ENCODE results near the gene STMN1.

Gene STMN1

DNA sequence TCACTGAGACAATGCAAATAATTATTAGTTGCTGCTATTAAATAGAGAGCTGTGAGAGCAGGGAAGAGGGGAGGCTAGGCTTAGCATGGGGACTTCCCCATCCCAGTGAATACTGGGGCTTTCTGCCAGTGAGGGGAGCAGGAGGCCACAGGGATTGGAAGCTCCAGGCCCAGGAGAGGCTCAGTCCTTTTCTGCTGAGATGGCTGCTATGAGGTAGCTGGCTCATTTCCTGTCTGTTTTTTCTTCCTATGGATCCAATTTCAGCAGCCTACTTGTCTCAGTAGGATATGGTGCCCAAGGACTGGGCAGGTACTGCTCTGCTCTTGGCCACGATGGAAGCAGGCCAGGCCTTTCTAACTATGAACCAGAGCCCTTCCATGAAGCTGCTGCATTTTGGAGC, 10.0 kb downstream of the STMN1 start:
- peaks cover 13% of the 10 kb centered on the region for H3K4me1 ChIP-seq (ENCODE audit: control insufficient read depth, low read depth, low read length)
- H2BK15ac ChIP-seq (replicated peaks; ENCODE audit: low read depth), result no peak overlapping the region
- H3K4ac ChIP-seq (ENCODE audit: low read depth, low read length), result no peak overlapping the region
- no peak overlapping the region for H3K23ac ChIP-seq (ENCODE audit: low read length)
- no peak overlapping the region for H4K5ac ChIP-seq (ENCODE audit: low read length)
- H2AK5ac ChIP-seq (ENCODE audit: low read length), result no peak overlapping the region
- H3K79me1 ChIP-seq (ENCODE audit: low read length), result peaks cover 8% of the 10 kb centered on the region
- peaks cover 1% of the 10 kb centered on the region for H3K79me2 ChIP-seq (ENCODE audit: control insufficient read depth, insufficient read depth, low read length)
- H3K9ac ChIP-seq (ENCODE audit: low read length), result peak overlapping the region; percentile 35
- peak overlapping the region; percentile 62 for H3K56ac ChIP-seq (ENCODE audit: low read length)
- DNase-seq, result no peak
- no peak overlapping the region for H3K4me3 ChIP-seq (ENCODE audit: low read length)
- H4K8ac ChIP-seq (ENCODE audit: low read depth, low read length), result no peak overlapping the region
- no CpG with 5 or more reads among the region's 1 CpG for WGBS (ENCODE audit: extremely low coverage, insufficient coverage, low lambda C conversion rate)
- H2BK120ac ChIP-seq (ENCODE audit: low read depth, low read length), result no peak overlapping the region
- no peak overlapping the region for H3K4me2 ChIP-seq (ENCODE audit: low read length)
- no peak overlapping the region for H2BK5ac ChIP-seq (ENCODE audit: low read length)
- H3K36me3 ChIP-seq (ENCODE audit: control insufficient read depth, insufficient read depth, low read length), result peaks cover 11% of the 10 kb centered on the region
- H3K27ac ChIP-seq (ENCODE audit: low read depth, low read length), result peak overlapping the region; percentile 38
- no peaks in the 10 kb centered on the region for H3K27me3 ChIP-seq (ENCODE audit: insufficient read depth, low read length, poor library complexity)
- H3K18ac ChIP-seq (ENCODE audit: low read length), result no peak overlapping the region

GRCh38 chr1:25895365-25895990, 10.7 kb downstream of the STMN1 start:
- WGBS (ENCODE audit: extremely low coverage, insufficient coverage, low lambda C conversion rate), result no CpG with 5 or more reads among the region's 12 CpGs
- H2BK5ac ChIP-seq (ENCODE audit: low read length), result no peak overlapping the region
- H3K27me3 ChIP-seq (ENCODE audit: insufficient read depth, low read length, poor library complexity), result no peaks in the 10 kb centered on the region
- H3K36me3 ChIP-seq (ENCODE audit: control insufficient read depth, insufficient read depth, low read length), result peaks cover 8% of the 10 kb centered on the region
- H3K23ac ChIP-seq (ENCODE audit: low read length), result no peak overlapping the region
- peak overlapping the region; percentile 1 for H3K56ac ChIP-seq (ENCODE audit: low read length)
- no peak overlapping the region for H3K18ac ChIP-seq (ENCODE audit: low read length)
- DNase-seq, result peak; percentile 94
- no peak overlapping the region for H2BK15ac ChIP-seq (replicated peaks; ENCODE audit: low read depth)
- no peak overlapping the region for H2BK120ac ChIP-seq (ENCODE audit: low read depth, low read length)
- H3K4ac ChIP-seq (ENCODE audit: low read depth, low read length), result no peak overlapping the region
- no peak overlapping the region for H3K4me3 ChIP-seq (ENCODE audit: low read length)
- H2AK5ac ChIP-seq (ENCODE audit: low read length), result no peak overlapping the region
- H3K79me1 ChIP-seq (ENCODE audit: low read length), result peaks cover 6% of the 10 kb centered on the region
- H3K9ac ChIP-seq (ENCODE audit: low read length), result peak overlapping the region; percentile 4
- H4K5ac ChIP-seq (ENCODE audit: low read length), result no peak overlapping the region
- H3K4me2 ChIP-seq (ENCODE audit: low read length), result no peak overlapping the region
- H4K8ac ChIP-seq (ENCODE audit: low read depth, low read length), result no peak overlapping the region
- H3K27ac ChIP-seq (ENCODE audit: low read depth, low read length), result no peak overlapping the region
- peaks cover 13% of the 10 kb centered on the region for H3K4me1 ChIP-seq (ENCODE audit: control insufficient read depth, low read depth, low read length)
- H3K79me2 ChIP-seq (ENCODE audit: control insufficient read depth, insufficient read depth, low read length), result peaks cover 1% of the 10 kb centered on the region

DNA sequence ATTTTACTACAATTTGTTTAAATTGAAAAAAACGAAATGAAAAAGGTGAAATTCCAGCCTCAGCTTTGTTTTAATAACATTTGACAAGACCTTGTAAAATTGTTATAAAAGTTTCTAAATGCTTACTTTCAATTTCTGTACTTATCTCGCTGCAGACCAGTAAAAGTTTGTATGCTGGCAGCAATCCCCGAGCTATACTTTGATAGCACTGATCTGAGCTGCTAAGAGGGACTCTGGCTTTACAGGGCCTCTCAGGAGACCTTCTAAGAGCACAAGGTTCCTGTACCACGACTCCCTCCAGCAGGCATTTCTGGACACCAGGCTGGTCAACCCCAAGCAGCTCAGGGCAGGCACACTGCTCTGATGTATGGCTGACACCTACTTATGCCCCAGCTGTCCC, 13.1 kb downstream of the STMN1 start:
- H3K27me3 ChIP-seq (ENCODE audit: insufficient read depth, low read length, poor library complexity), result no peaks in the 10 kb centered on the region
- no peaks in the 10 kb centered on the region for H3K79me1 ChIP-seq (ENCODE audit: low read length)
- peaks cover 13% of the 10 kb centered on the region for H3K4me1 ChIP-seq (ENCODE audit: control insufficient read depth, low read depth, low read length)
- no CpG with 5 or more reads among the region's 4 CpGs for WGBS (ENCODE audit: extremely low coverage, insufficient coverage, low lambda C conversion rate)
- no peak overlapping the region for H2AK5ac ChIP-seq (ENCODE audit: low read length)
- H3K79me2 ChIP-seq (ENCODE audit: control insufficient read depth, insufficient read depth, low read length), result no peaks in the 10 kb centered on the region
- H3K36me3 ChIP-seq (ENCODE audit: control insufficient read depth, insufficient read depth, low read length), result no peaks in the 10 kb centered on the region
- H2BK120ac ChIP-seq (ENCODE audit: low read depth, low read length), result no peak overlapping the region
- no peak overlapping the region for H2BK5ac ChIP-seq (ENCODE audit: low read length)
- no peak overlapping the region for H3K9ac ChIP-seq (ENCODE audit: low read length)
- no peak overlapping the region for H4K8ac ChIP-seq (ENCODE audit: low read depth, low read length)
- H3K27ac ChIP-seq (ENCODE audit: low read depth, low read length), result no peak overlapping the region
- peak overlapping the region; percentile 29 for H3K18ac ChIP-seq (ENCODE audit: low read length)
- DNase-seq, result no peak
- no peak overlapping the region for H3K4me3 ChIP-seq (ENCODE audit: low read length)
- H3K4ac ChIP-seq (ENCODE audit: low read depth, low read length), result peak overlapping the region; percentile 89
- peak overlapping the region; percentile 30 for H3K56ac ChIP-seq (ENCODE audit: low read length)
- no peak overlapping the region for H2BK15ac ChIP-seq (replicated peaks; ENCODE audit: low read depth)
- H4K5ac ChIP-seq (ENCODE audit: low read length), result no peak overlapping the region
- H3K23ac ChIP-seq (ENCODE audit: low read length), result no peak overlapping the region
- H3K4me2 ChIP-seq (ENCODE audit: low read length), result no peak overlapping the region

DNA sequence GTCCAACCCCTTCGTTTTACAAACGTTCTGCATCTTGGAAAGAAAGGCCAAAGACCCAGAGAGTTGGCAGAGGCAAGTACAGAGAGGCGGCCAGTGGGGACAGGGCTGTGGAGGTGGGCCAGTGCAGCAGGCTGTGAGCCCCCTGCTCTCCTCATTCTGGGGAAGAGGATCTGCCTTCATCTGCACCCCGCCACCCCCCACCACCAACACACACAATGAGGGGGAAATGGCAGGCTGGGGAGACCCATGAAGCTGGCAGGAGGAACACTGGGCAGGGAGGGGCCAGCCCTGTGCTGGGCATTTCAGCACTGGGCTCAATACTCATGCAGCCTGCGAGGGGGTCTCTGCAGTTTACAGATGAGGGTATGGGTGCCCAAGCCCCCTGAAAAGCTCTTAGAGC, 14.6 kb downstream of the STMN1 start:
- Histone ChIP-seq H3K4me1 (ENCODE audit: control insufficient read depth, low read depth, low read length) (peaks cover 13% of the 10 kb centered on the region), H2BK5ac (ENCODE audit: low read length) (no peak overlapping the region), H2AK5ac (ENCODE audit: low read length) (no peak overlapping the region), H3K56ac (ENCODE audit: low read length) (peak overlapping the region; percentile 79), H3K79me1 (ENCODE audit: low read length) (no peaks in the 10 kb centered on the region), H3K9ac (ENCODE audit: low read length) (no peak overlapping the region), H3K27ac (ENCODE audit: low read depth, low read length) (peak overlapping the region; percentile 75), H3K4me2 (ENCODE audit: low read length) (no peak overlapping the region), H3K23ac (ENCODE audit: low read length) (no peak overlapping the region), H3K4me3 (ENCODE audit: low read length) (no peak overlapping the region), H3K27me3 (ENCODE audit: insufficient read depth, low read length, poor library complexity) (no peaks in the 10 kb centered on the region), H3K18ac (ENCODE audit: low read length) (peak overlapping the region; percentile 42), H3K4ac (ENCODE audit: low read depth, low read length) (peak overlapping the region; percentile 22), H4K5ac (ENCODE audit: low read length) (no peak overlapping the region), H4K8ac (ENCODE audit: low read depth, low read length) (no peak overlapping the region), H3K79me2 (ENCODE audit: control insufficient read depth, insufficient read depth, low read length) (no peaks in the 10 kb centered on the region), H3K36me3 (ENCODE audit: control insufficient read depth, insufficient read depth, low read length) (no peaks in the 10 kb centered on the region), H2BK120ac (ENCODE audit: low read depth, low read length) (peak overlapping the region; percentile 75), H2BK15ac (replicated peaks; ENCODE audit: low read depth) (peak overlapping the region; percentile 14)
- no peak for DNase-seq
- no CpG with 5 or more reads among the region's 5 CpGs for WGBS (ENCODE audit: extremely low coverage, insufficient coverage, low lambda C conversion rate)

GRCh38 chr1:25890239-25891034, 15.8 kb downstream of the STMN1 start:
- Histone ChIP-seq H3K23ac (ENCODE audit: low read length) (no peak overlapping the region), H4K8ac (ENCODE audit: low read depth, low read length) (no peak overlapping the region), H2BK15ac (replicated peaks; ENCODE audit: low read depth) (no peak overlapping the region), H3K4me3 (ENCODE audit: low read length) (no peak overlapping the region), H3K4me1 (ENCODE audit: control insufficient read depth, low read depth, low read length) (peaks cover 5% of the 10 kb centered on the region), H3K27me3 (ENCODE audit: insufficient read depth, low read length, poor library complexity) (no peaks in the 10 kb centered on the region), H3K36me3 (ENCODE audit: control insufficient read depth, insufficient read depth, low read length) (no peaks in the 10 kb centered on the region), H3K79me1 (ENCODE audit: low read length) (no peaks in the 10 kb centered on the region), H3K18ac (ENCODE audit: low read length) (no peak overlapping the region), H3K4ac (ENCODE audit: low read depth, low read length) (no peak overlapping the region), H2BK5ac (ENCODE audit: low read length) (no peak overlapping the region), H3K9ac (ENCODE audit: low read length) (no peak overlapping the region), H3K79me2 (ENCODE audit: control insufficient read depth, insufficient read depth, low read length) (no peaks in the 10 kb centered on the region), H2AK5ac (ENCODE audit: low read length) (no peak overlapping the region), H2BK120ac (ENCODE audit: low read depth, low read length) (no peak overlapping the region), H4K5ac (ENCODE audit: low read length) (no peak overlapping the region), H3K27ac (ENCODE audit: low read depth, low read length) (no peak overlapping the region), H3K4me2 (ENCODE audit: low read length) (no peak overlapping the region), H3K56ac (ENCODE audit: low read length) (no peak overlapping the region)
- WGBS (ENCODE audit: extremely low coverage, insufficient coverage, low lambda C conversion rate), result no CpG with 5 or more reads among the region's 10 CpGs
- DNase-seq, result peak; percentile 74

All from mesendoderm (in vitro differentiated cells).